ENCODE data around the gene TMEM108.

- TF ChIP-seq BACH2 (CRISPR knock-in tag; IDR thresholded peaks at IDR 0.05; ENCODE audit: borderline replicate concordance) (no peak), TSHZ2 (CRISPR knock-in tag; IDR thresholded peaks at IDR 0.05) (no peak), PATZ1 (CRISPR knock-in tag; IDR thresholded peaks at IDR 0.05; ENCODE audit: borderline replicate concordance) (no peak), SNAI2 (CRISPR knock-in tag; IDR thresholded peaks at IDR 0.05) (no peak), OSR1 (CRISPR knock-in tag; IDR thresholded peaks at IDR 0.05) (no peak), PPARA (CRISPR knock-in tag; IDR thresholded peaks at IDR 0.05; ENCODE audit: borderline replicate concordance) (no peak), CSDC2 (CRISPR knock-in tag; IDR thresholded peaks at IDR 0.05) (no peak), ZNF565 (CRISPR knock-in tag; conservative IDR thresholded peaks at IDR 0.05; ENCODE audit: low read depth) (no peak), ZFP30 (CRISPR knock-in tag; IDR thresholded peaks at IDR 0.05) (no peak), ZFP3 (CRISPR knock-in tag; IDR thresholded peaks at IDR 0.05) (no peak), RARB (CRISPR knock-in tag; IDR thresholded peaks at IDR 0.05) (no peak), ESRRG (CRISPR knock-in tag; IDR thresholded peaks at IDR 0.05) (no peak)
Measured at GRCh38 chr3:133032301-133032700, 5.9 kb upstream of the TMEM108 start.
